DND-41 (cell line): ENCODE results near the gene GALNT18.

Source experiments
- ATAC-seq: fragments of 200-7000 bp; cut with Tn5 transposase; 3 replicates; pipeline ENCODE4 v1.9.1; 2021; ENCODE audit warnings: low read depth; ENCODE audit not compliant: insufficient read depth
- DNase-seq: peaks from one replicate; pipeline ENCODE4 v3.0.0-alpha.2; 2020
- H2AFZ ChIP-seq: 2 replicates; pipeline ENCODE4 v1.6.0; 2012; ENCODE audit warnings: low read depth, low read length
- H3K27ac ChIP-seq: 2 replicates; pipeline ENCODE4 v1.5.1; 2012; ENCODE audit warnings: low read length, inconsistent platforms
- H3K27me3 ChIP-seq: fragments of 200-600 bp; sonication (generic); 2 replicates; pipeline ENCODE4 v1.6.0; 2012; ENCODE audit warnings: low read length, mild to moderate bottlenecking, inconsistent platforms; ENCODE audit not compliant: insufficient read depth, poor library complexity
- H3K36me3 ChIP-seq: 2 replicates; pipeline ENCODE4 v1.5.1; 2012; ENCODE audit warnings: low read length, inconsistent platforms; ENCODE audit not compliant: insufficient read depth
- H3K4me1 ChIP-seq: 2 replicates; pipeline ENCODE4 v1.5.1; 2012; ENCODE audit warnings: mild to moderate bottlenecking, low read length; ENCODE audit not compliant: insufficient read depth
- H3K4me2 ChIP-seq: 2 replicates; pipeline ENCODE4 v1.6.0; 2012; ENCODE audit warnings: mild to moderate bottlenecking, moderate library complexity, low read length, inconsistent platforms; ENCODE audit not compliant: insufficient read depth
- H3K4me3 ChIP-seq, 2 experiments: fragments of 200-600 bp in 1 of 2; shearing (Covaris generic) in 1 of 2; 2 replicates each; pipeline ENCODE4 v1.5.1; 2012 to 2016; ENCODE audit warnings: inconsistent platforms in 2 of 2, low read length in 2 of 2, mild to moderate bottlenecking in 2 of 2, low read depth in 1 of 2, moderate library complexity in 1 of 2
- H3K79me2 ChIP-seq: 2 replicates; pipeline ENCODE4 v1.6.0; 2012; ENCODE audit warnings: low read length, inconsistent platforms; ENCODE audit not compliant: insufficient read depth
- H3K9ac ChIP-seq: 2 replicates; pipeline ENCODE4 v1.6.0; 2012; ENCODE audit warnings: low read depth, mild to moderate bottlenecking, inconsistent platforms, low read length, moderate library complexity
- H3K9me3 ChIP-seq: 2 replicates; pipeline ENCODE4 v1.5.1; 2012; ENCODE audit warnings: low read length, moderate library complexity, mild to moderate bottlenecking, inconsistent platforms; ENCODE audit not compliant: insufficient read depth, severe bottlenecking
- H4K20me1 ChIP-seq: 2 replicates; pipeline ENCODE4 v1.6.0; 2012; ENCODE audit warnings: low read length; ENCODE audit not compliant: insufficient read depth
- EZH2 ChIP-seq: IDR thresholded peaks from 3 replicates; pipeline ENCODE4 v1.6.1; 2012; ENCODE audit warnings: borderline replicate concordance, low read depth, mild to moderate bottlenecking, moderate library complexity, low read length, inconsistent platforms; ENCODE audit not compliant: severe bottlenecking
- TF ChIP-seq, protein P1 (sequence below): IDR thresholded peaks from 2 replicates; pipeline ENCODE4 v1.5.1; 2012; ENCODE audit warnings: borderline replicate concordance, low read length, moderate library complexity, mild to moderate bottlenecking; ENCODE audit not compliant: poor library complexity, severe bottlenecking; ENCODE audit errors: extremely low read depth

GALNT18 gene

DNA sequence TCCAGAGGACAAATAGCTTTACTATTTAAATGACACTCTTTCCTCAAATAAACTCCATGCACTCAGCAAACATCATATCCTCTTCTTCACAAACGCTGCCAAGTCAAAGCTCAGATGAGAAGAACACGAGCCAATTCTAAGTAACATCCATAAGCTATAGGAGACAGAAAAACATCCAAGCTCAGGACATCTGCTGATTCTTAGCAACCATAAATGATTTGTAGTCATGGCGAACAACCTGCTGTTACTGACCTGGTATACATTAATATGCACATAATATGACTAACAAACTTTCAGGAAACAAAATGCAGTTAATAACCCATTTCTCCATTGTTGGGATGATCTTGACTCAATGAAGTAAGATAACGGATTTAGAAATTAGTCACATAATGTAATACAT is 6.7 kb downstream of the GALNT18 start:
- Histone ChIP-seq H4K20me1 (no peaks in the 10 kb centered on the region), H3K79me2 (no peaks in the 10 kb centered on the region)

DNA sequence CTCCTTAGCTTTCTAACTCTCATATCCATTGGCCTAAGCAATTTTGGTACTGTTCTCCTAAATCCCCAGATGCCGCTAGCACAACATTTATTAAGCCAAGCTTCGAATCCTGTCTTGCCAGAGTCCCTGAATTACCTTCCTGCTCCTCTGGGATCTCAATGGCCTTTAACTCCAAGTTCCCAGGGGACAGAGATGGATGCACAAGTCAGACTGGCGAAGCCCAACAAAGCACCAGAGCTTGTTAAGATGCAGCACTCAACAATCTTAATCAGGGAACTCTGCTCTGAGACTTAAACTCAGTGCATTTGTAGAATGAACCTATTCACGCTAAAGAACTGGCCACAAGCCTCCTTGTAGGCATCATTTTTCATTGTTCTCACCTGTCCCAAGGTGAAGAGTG is 9.4 kb downstream of the GALNT18 start:
- H3K27me3 ChIP-seq = peaks cover 22% of the 10 kb centered on the region
- no peaks in the 10 kb centered on the region for H3K9me3 ChIP-seq
- ATAC-seq = no peak
- no peaks in the 10 kb centered on the region for H3K79me2 ChIP-seq
- H3K4me3 ChIP-seq = no peak overlapping the region
- no peak overlapping the region for H3K9ac ChIP-seq
- no peak overlapping the region for H3K4me2 ChIP-seq
- no peaks in the 10 kb centered on the region for H3K36me3 ChIP-seq
- TF ChIP-seq EZH2 = no peak
- TF ChIP-seq, protein P1, sequence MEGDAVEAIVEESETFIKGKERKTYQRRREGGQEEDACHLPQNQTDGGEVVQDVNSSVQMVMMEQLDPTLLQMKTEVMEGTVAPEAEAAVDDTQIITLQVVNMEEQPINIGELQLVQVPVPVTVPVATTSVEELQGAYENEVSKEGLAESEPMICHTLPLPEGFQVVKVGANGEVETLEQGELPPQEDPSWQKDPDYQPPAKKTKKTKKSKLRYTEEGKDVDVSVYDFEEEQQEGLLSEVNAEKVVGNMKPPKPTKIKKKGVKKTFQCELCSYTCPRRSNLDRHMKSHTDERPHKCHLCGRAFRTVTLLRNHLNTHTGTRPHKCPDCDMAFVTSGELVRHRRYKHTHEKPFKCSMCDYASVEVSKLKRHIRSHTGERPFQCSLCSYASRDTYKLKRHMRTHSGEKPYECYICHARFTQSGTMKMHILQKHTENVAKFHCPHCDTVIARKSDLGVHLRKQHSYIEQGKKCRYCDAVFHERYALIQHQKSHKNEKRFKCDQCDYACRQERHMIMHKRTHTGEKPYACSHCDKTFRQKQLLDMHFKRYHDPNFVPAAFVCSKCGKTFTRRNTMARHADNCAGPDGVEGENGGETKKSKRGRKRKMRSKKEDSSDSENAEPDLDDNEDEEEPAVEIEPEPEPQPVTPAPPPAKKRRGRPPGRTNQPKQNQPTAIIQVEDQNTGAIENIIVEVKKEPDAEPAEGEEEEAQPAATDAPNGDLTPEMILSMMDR = no peak
- no peak for DNase-seq
- H3K4me1 ChIP-seq = no peaks in the 10 kb centered on the region
- H4K20me1 ChIP-seq = no peaks in the 10 kb centered on the region
- no peak overlapping the region for H2AFZ ChIP-seq
- H3K27ac ChIP-seq = no peak overlapping the region

More for the DNA sequence above, 6.7 kb downstream of the GALNT18 start:
- Histone ChIP-seq H3K36me3 (no peaks in the 10 kb centered on the region), H3K4me1 (no peaks in the 10 kb centered on the region), H3K27me3 (peaks cover 15% of the 10 kb centered on the region), H3K4me3 (no peak overlapping the region), H2AFZ (no peak overlapping the region), H3K4me2 (no peak overlapping the region), H3K27ac (no peak overlapping the region), H3K9ac (no peak overlapping the region), H3K9me3 (no peaks in the 10 kb centered on the region)
- no peak for DNase-seq
- ATAC-seq = no peak
- TF ChIP-seq, protein P1 = no peak
- TF ChIP-seq EZH2 = no peak

DNA sequence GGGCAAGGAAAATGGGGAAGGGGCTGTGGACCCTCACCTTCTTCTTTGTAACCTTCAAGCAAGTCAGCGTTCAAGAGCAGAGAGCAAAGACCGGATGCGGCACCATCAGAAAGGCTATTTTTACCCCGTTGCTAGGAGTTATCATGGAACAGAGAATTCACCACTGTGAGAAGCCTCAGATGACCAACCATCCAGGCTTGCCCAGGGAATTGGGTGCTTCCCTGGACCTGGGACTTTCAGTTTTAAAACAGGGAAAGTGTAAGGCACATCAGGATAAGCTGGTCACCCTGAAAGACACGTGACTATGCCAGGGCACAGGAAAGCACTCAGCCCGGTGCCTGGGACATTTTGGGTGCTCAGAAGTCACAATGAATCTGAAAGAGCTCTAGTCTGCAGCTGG is 10.4 kb downstream of the GALNT18 start:
- Histone ChIP-seq H3K4me2 (no peak overlapping the region), H3K27ac (no peak overlapping the region), H3K9ac (no peak overlapping the region), H3K79me2 (no peaks in the 10 kb centered on the region), H3K4me3 (no peak overlapping the region), H3K9me3 (no peaks in the 10 kb centered on the region), H3K27me3 (peaks cover 22% of the 10 kb centered on the region), H3K36me3 (no peaks in the 10 kb centered on the region), H3K4me1 (no peaks in the 10 kb centered on the region), H2AFZ (no peak overlapping the region), H4K20me1 (no peaks in the 10 kb centered on the region)
- no peak for ATAC-seq
- DNase-seq = no peak
- TF ChIP-seq, protein P1 = no peak
- no peak for TF ChIP-seq EZH2

DNA sequence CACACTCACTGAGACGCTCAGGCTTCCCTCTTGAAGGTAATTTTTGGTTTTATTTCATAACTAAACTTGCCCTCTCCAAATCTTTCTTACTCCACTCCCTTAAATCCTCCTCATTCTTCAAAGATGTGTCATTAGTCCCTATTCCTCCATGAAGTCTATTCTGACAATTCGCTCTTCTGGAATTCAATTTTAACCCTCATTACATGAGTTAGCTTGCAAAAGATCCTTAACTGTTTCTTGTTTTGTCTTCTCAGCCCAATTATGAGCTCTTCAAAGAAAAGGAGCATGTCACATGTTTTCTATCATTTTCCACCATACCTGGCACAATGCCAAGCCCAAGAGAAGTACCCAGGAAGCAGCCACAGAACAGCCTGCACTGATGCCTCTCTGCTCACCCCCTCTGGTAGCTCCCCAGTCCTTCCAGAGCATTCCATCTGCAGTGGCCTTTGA is 13.0 kb downstream of the GALNT18 start:
- H3K36me3 ChIP-seq = no peaks in the 10 kb centered on the region
- no peaks in the 10 kb centered on the region for H4K20me1 ChIP-seq
- ATAC-seq (no peak), DNase-seq (peak; percentile 11)
- no peak overlapping the region for H2AFZ ChIP-seq
- no peaks in the 10 kb centered on the region for H3K79me2 ChIP-seq
- H3K27ac ChIP-seq = no peak overlapping the region
- peaks cover 31% of the 10 kb centered on the region for H3K27me3 ChIP-seq
- H3K4me3 ChIP-seq = no peak overlapping the region
- TF ChIP-seq EZH2 = no peak
- TF ChIP-seq, protein P1 = no peak
- H3K4me1 ChIP-seq = no peaks in the 10 kb centered on the region
- H3K9ac ChIP-seq = no peak overlapping the region
- H3K9me3 ChIP-seq = no peaks in the 10 kb centered on the region
- H3K4me2 ChIP-seq = no peak overlapping the region
